HepG2 (cell line): ENCODE measurements around the gene CYP26B1.

Source experiments
- AKAP8 ChIP-seq: sonication (generic); formaldehyde crosslinking; IDR thresholded peaks from 2 replicates; pipeline ENCODE4 v1.5.1; 2020; ENCODE audit warnings: mild to moderate bottlenecking, missing genetic modification reagents
- EZH2 ChIP-seq: conservative IDR thresholded peaks from 2 replicates; pipeline ENCODE4 v1.6.1; 2012; ENCODE audit warnings: mild to moderate bottlenecking, low read depth, low read length, moderate library complexity
- POGZ ChIP-seq: sonication (generic); formaldehyde crosslinking; IDR thresholded peaks from 2 replicates; pipeline ENCODE4 v1.4.0; 2020; ENCODE audit warnings: mild to moderate bottlenecking, missing genetic modification reagents
- RFX1 ChIP-seq: fragments of 450-650 bp; IDR thresholded peaks from 2 replicates; pipeline ENCODE4 v1.6.1; 2017
- ZFP36L1 ChIP-seq: sonication (generic); formaldehyde crosslinking; IDR thresholded peaks from 2 replicates; pipeline ENCODE4 v1.8.0; 2022; ENCODE audit warnings: mild to moderate bottlenecking, missing genetic modification reagents, moderate library complexity
- ZNF253 ChIP-seq: sonication (generic); formaldehyde crosslinking; IDR thresholded peaks from 2 replicates; pipeline ENCODE4 v1.8.0; 2022; ENCODE audit warnings: mild to moderate bottlenecking, missing genetic modification reagents, borderline replicate concordance
- ZNF547 ChIP-seq: sonication (generic); formaldehyde crosslinking; IDR thresholded peaks from 2 replicates; pipeline ENCODE4 v1.5.1; 2020; ENCODE audit warnings: mild to moderate bottlenecking, missing genetic modification reagents
- ZNF558 ChIP-seq: sonication (generic); formaldehyde crosslinking; IDR thresholded peaks from 2 replicates; pipeline ENCODE4 v1.9.0; 2022; ENCODE audit warnings: mild to moderate bottlenecking, missing genetic modification reagents, borderline replicate concordance
- ZNF7 ChIP-seq: IDR thresholded peaks from 2 replicates; pipeline ENCODE4 v1.6.1; 2016; ENCODE audit warnings: missing biosample characterization, missing genetic modification reagents
- ZNF737 ChIP-seq: sonication (generic); formaldehyde crosslinking; IDR thresholded peaks from 2 replicates; pipeline ENCODE4 v1.5.0; 2020; ENCODE audit warnings: missing genetic modification reagents, mild to moderate bottlenecking, borderline replicate concordance
- TF ChIP-seq, protein P1 (sequence below): IDR thresholded peaks from 2 replicates; pipeline ENCODE4 v1.6.1; 2012; ENCODE audit warnings: inconsistent platforms
- TF ChIP-seq, protein P2 (sequence below), 2 experiments: IDR thresholded peaks; 2 replicates each; pipeline ENCODE4 v1.6.1; 2011 to 2012; ENCODE audit warnings: low read length in 2 of 2, borderline replicate concordance in 1 of 2, low read depth in 1 of 2, mild to moderate bottlenecking in 1 of 2, moderate library complexity in 1 of 2
- TF ChIP-seq, protein P3 (sequence below): sonication (generic); formaldehyde crosslinking; IDR thresholded peaks from 2 replicates; pipeline ENCODE4 v1.9.0; 2022; ENCODE audit warnings: missing genetic modification reagents, mild to moderate bottlenecking, borderline replicate concordance
- TF ChIP-seq, protein P4 (sequence below): sonication (generic); formaldehyde crosslinking; IDR thresholded peaks from 2 replicates; pipeline ENCODE4 v1.5.0; 2020; ENCODE audit warnings: mild to moderate bottlenecking, missing genetic modification reagents, moderate library complexity

DNA sequence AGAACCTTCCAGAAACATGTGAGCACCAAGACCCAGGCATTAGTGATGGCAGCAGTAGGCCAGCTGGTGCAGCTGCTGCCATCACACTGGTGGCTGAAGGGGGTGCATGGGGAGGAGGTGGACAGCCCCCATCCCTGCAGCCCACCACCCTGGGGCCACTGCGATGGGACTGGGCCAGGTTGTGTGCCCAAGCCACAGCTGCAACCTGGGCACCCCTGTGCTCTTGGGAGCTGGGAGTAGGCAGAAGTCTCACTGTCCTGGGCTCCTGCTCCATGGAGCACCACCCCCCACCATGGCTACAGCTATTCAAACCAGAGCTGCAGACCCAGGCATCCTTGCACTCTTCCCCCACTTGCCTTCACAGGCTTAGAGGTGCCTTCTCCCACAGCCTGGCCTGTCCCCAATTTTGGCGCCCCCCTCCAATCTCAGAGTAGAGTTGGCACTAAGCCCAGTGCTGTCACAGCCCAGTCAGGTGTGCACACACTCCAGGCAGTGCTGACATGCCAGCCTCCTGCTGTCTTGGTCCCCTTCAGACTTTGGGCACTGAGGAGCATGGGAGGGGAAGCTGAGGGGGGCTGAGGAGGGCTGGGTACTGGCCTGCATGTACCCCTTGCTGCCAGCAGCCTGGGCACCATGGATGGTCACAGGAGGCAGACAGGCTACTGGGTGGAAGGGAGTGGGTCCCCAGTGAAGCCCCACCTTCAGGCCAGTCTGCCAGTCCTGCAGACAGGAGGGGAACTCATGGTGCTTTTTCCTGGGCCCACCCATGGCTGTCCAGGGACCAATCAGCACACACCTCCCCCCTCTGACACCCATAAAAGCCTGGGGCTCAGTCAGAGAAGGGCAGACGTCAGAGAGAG is 67.1 kb downstream of the CYP26B1 start:
- TF ChIP-seq, protein P1, sequence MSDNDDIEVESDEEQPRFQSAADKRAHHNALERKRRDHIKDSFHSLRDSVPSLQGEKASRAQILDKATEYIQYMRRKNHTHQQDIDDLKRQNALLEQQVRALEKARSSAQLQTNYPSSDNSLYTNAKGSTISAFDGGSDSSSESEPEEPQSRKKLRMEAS, result no peak
- TF ChIP-seq ZFP36L1 (CRISPR knock-in tag), result no peak
- TF ChIP-seq POGZ (CRISPR knock-in tag), result no peak
- TF ChIP-seq, protein P2, sequence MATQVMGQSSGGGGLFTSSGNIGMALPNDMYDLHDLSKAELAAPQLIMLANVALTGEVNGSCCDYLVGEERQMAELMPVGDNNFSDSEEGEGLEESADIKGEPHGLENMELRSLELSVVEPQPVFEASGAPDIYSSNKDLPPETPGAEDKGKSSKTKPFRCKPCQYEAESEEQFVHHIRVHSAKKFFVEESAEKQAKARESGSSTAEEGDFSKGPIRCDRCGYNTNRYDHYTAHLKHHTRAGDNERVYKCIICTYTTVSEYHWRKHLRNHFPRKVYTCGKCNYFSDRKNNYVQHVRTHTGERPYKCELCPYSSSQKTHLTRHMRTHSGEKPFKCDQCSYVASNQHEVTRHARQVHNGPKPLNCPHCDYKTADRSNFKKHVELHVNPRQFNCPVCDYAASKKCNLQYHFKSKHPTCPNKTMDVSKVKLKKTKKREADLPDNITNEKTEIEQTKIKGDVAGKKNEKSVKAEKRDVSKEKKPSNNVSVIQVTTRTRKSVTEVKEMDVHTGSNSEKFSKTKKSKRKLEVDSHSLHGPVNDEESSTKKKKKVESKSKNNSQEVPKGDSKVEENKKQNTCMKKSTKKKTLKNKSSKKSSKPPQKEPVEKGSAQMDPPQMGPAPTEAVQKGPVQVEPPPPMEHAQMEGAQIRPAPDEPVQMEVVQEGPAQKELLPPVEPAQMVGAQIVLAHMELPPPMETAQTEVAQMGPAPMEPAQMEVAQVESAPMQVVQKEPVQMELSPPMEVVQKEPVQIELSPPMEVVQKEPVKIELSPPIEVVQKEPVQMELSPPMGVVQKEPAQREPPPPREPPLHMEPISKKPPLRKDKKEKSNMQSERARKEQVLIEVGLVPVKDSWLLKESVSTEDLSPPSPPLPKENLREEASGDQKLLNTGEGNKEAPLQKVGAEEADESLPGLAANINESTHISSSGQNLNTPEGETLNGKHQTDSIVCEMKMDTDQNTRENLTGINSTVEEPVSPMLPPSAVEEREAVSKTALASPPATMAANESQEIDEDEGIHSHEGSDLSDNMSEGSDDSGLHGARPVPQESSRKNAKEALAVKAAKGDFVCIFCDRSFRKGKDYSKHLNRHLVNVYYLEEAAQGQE (IDR thresholded peaks at IDR 0.05; ENCODE audit: borderline replicate concordance in 1 of 2, low read depth in 1 of 2, low read length in 2 of 2), result no peak
- no peak for TF ChIP-seq ZNF558
- TF ChIP-seq, protein P3, sequence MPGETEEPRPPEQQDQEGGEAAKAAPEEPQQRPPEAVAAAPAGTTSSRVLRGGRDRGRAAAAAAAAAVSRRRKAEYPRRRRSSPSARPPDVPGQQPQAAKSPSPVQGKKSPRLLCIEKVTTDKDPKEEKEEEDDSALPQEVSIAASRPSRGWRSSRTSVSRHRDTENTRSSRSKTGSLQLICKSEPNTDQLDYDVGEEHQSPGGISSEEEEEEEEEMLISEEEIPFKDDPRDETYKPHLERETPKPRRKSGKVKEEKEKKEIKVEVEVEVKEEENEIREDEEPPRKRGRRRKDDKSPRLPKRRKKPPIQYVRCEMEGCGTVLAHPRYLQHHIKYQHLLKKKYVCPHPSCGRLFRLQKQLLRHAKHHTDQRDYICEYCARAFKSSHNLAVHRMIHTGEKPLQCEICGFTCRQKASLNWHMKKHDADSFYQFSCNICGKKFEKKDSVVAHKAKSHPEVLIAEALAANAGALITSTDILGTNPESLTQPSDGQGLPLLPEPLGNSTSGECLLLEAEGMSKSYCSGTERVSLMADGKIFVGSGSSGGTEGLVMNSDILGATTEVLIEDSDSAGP (CRISPR knock-in tag), result no peak
- TF ChIP-seq ZNF737 (CRISPR knock-in tag), result no peak
- no peak for TF ChIP-seq ZNF253 (CRISPR knock-in tag)
- TF ChIP-seq, protein P4, sequence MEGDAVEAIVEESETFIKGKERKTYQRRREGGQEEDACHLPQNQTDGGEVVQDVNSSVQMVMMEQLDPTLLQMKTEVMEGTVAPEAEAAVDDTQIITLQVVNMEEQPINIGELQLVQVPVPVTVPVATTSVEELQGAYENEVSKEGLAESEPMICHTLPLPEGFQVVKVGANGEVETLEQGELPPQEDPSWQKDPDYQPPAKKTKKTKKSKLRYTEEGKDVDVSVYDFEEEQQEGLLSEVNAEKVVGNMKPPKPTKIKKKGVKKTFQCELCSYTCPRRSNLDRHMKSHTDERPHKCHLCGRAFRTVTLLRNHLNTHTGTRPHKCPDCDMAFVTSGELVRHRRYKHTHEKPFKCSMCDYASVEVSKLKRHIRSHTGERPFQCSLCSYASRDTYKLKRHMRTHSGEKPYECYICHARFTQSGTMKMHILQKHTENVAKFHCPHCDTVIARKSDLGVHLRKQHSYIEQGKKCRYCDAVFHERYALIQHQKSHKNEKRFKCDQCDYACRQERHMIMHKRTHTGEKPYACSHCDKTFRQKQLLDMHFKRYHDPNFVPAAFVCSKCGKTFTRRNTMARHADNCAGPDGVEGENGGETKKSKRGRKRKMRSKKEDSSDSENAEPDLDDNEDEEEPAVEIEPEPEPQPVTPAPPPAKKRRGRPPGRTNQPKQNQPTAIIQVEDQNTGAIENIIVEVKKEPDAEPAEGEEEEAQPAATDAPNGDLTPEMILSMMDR (CRISPR knock-in tag), result no peak
- TF ChIP-seq ZNF7 (CRISPR knock-in tag), result no peak
- no peak for TF ChIP-seq AKAP8
- TF ChIP-seq EZH2, result no peak
- TF ChIP-seq ZNF547 (CRISPR knock-in tag), result no peak
- TF ChIP-seq RFX1, result no peak
